Fibroblast of the aortic adventitia (primary cell): ENCODE results near the gene MAB21L4. TPM values are rescaled to one million over a fixed set of nuclear protein-coding genes. Genes with fewer than 3 reads are reported as not detected.

ENCODE experiments used
- DNase-seq: peaks from one replicate; pipeline ENCODE4 v3.0.0-alpha.2; 2010; ENCODE audit warnings: low read depth
- H3K4me3 ChIP-seq: 2 replicates; pipeline ENCODE4 v1.5.1; 2011; ENCODE audit warnings: low read depth, mild to moderate bottlenecking, control low read depth, low read length, moderate library complexity
- CTCF ChIP-seq: IDR thresholded peaks from 2 replicates; pipeline ENCODE4 v1.5.1; 2011; ENCODE audit warnings: mild to moderate bottlenecking, low read length, control low read depth, inconsistent platforms; ENCODE audit not compliant: insufficient read depth
- total RNA-seq: library from RNA; depleted of rRNA; stranded (reverse); fragments of >200 nt; gene quantifications from 2 replicates; pipeline ENCODE4 v1.2.3, GENCODE V29; 2012; ENCODE audit warnings: low replicate concordance

The MAB21L4 gene
- total RNA-seq, 1 donor: not detected

DNA sequence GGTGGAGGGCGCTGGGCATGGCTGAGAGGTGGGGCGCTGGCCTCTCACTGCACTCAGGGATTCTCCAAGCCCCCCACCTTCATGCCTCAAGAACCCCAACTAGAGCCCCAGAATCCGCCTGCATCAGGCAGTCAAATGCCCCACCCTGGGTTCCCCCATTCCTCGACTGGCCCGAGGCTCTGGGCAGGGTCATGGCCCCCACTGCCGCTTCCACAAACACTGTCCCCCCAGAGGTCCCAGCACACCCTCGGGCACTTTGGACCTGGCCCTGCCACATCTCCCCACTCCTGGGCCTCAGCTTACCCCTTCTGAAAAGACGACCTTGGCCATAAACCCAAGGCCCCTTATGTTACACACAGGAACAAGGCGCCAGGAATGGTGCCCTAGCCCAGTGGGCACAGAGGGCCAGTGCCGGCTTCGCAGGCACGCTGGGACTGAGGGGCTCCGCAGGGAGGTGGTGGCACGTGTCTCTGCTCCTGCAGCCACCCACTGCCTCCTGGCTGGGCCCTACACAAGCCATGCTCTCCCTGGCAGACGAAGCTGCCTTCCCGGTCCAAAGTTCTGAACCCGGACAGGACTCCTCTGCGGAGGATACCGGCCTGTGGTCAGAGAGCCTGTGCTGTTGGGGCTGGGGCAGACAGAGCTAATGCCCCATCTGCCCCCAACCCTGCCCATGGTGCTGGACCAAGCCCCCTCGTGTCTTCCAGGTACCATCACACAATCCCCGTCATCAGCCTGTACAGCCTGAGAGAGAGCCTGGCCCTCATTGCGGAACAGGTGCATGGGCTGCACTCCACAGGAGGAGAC is 20.5 kb downstream of the MAB21L4 start:
- TF ChIP-seq CTCF: no peak
- H3K4me3 ChIP-seq: no peak overlapping the region
- DNase-seq: no peak

DNA sequence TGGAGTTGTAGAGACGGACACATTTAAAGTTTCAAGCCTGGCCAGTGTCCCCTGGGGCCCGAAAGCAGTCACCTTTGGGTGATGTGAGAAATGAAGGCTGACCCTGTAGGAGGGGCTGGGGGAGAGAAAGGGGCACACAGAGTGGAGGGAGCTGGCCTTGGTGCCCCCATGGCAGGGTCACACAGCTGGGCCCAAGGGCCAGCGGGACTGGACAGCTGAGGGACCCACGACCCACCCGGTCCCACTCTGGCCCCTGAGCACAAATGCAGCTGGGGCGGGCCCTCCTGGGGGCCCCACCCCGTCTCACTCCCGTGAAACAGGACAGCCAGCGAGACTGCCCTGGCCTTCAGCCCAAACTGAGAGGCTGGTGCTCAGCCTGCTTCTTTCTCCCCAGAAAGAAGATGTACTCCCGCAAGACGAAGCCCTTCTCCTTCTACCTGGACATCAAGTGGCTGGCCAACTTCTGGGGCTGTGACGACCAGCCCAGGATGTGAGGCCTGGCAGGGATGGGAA is 21.2 kb downstream of the MAB21L4 start:
- no peak for TF ChIP-seq CTCF
- no peak for DNase-seq
- no peak overlapping the region for H3K4me3 ChIP-seq

DNA sequence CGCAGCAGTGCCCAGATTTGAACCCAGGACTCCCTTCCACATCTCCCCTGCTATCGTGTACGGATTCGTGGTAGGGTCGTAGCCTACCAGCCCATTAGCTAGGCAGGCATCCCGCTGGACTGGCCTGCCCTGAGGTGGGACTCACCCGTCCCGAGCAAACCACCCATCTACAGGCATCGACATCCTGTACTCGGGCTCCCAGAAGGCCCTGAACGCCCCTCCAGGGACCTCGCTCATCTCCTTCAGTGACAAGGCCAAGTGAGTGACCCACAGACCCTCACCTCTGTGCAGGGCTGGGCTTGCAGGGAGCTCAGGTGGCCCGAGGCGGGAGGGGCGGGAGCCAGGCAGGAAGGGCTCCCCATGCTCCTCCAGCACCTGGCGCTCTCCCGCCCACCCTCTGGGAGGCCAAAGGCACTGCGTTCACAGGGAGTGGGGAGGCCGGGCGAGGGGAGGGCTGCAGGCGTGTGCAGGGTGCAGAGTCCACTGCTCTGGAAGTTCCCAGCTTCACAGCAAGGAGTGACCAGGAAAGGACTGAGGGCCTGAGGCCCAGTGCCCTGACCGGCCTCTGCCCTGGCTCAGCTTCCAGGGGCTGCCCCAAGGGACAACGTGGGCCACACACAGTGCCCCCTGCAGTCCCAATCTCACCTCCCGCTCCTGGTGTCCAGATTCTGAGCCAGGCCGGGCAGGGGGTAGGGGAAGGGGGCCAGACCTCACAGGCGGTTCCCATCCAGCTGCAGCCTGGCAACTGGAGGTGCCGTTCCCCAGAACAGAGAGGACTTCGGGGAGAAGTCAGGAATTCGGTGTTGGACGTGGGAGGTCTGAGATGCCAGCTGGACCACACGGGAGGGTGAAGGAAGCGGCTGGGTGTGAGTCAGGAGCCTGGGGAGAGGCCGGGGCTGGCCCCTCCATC is 21.9 kb downstream of the MAB21L4 start:
- no peak for DNase-seq
- TF ChIP-seq CTCF: no peak
- no peak overlapping the region for H3K4me3 ChIP-seq

GRCh38 chr2:240873098-240873788 is 22.7 kb downstream of the MAB21L4 start:
- no peak overlapping the region for H3K4me3 ChIP-seq
- no peak for DNase-seq
- TF ChIP-seq CTCF: no peak

DNA sequence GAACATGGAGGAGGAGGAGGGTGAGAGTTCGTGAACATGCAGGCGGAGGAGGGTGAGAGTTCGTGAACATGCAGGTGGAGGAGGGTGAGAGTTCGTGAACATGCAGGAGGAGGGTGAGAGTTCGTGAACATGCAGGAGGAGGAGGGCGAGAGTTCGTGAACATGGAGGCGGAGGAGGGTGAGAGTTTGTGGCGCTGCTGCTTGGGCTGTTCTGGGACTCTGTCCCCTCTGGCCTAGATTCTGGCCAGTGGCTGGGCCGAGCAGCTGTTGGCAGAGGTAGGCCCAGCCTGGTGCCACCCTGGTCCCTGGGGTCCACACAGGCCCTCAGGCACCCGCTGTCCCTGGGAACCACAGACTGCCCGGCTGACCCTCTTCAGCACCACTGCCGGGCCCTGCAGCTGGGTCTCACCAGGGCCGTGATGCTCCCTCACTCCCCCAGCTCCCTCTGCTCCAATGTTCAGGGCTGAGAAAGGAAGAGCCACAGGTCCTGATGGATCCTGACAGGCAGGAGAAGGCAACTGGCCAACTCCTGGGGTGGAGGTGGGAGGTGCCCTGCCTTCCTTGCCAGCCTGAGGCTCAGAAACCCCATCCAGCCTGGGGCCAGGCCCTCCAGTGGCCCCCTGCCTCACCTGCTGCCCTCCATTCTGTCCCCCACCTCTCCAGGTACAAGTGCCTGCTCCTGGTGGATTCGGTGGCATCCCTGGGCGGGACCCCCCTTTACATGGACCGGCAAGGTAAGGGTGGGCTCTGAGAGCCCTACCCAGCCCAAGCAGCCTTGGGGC is 23.4 kb downstream of the MAB21L4 start:
- no peak overlapping the region for H3K4me3 ChIP-seq
- no peak for DNase-seq
- no peak for TF ChIP-seq CTCF
